Loucy (cell line): ENCODE measurements around the gene HFE.

Experiments used
- EZH2phosphoT487 ChIP-seq: fragments of 200-600 bp; IDR thresholded peaks from 2 replicates; pipeline ENCODE4 v1.6.1; 2018; ENCODE audit warnings: antibody characterized with exemption, mild to moderate bottlenecking, moderate library complexity, borderline replicate concordance
- TF ChIP-seq, protein P1 (sequence below): fragments of 200-600 bp; sonication (generic); conservative IDR thresholded peaks from 2 replicates; pipeline ENCODE4 v1.5.1; 2014; ENCODE audit warnings: mild to moderate bottlenecking, antibody characterized with exemption, low read length

DNA sequence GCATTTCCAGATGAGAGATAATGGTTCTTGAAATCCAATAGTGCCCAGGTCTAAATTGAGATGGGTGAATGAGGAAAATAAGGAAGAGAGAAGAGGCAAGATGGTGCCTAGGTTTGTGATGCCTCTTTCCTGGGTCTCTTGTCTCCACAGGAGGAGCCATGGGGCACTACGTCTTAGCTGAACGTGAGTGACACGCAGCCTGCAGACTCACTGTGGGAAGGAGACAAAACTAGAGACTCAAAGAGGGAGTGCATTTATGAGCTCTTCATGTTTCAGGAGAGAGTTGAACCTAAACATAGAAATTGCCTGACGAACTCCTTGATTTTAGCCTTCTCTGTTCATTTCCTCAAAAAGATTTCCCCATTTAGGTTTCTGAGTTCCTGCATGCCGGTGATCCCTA, 6.8 kb downstream of the HFE start:
- TF ChIP-seq, protein P1, sequence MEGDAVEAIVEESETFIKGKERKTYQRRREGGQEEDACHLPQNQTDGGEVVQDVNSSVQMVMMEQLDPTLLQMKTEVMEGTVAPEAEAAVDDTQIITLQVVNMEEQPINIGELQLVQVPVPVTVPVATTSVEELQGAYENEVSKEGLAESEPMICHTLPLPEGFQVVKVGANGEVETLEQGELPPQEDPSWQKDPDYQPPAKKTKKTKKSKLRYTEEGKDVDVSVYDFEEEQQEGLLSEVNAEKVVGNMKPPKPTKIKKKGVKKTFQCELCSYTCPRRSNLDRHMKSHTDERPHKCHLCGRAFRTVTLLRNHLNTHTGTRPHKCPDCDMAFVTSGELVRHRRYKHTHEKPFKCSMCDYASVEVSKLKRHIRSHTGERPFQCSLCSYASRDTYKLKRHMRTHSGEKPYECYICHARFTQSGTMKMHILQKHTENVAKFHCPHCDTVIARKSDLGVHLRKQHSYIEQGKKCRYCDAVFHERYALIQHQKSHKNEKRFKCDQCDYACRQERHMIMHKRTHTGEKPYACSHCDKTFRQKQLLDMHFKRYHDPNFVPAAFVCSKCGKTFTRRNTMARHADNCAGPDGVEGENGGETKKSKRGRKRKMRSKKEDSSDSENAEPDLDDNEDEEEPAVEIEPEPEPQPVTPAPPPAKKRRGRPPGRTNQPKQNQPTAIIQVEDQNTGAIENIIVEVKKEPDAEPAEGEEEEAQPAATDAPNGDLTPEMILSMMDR = no peak
- no peak for TF ChIP-seq EZH2phosphoT487
